ENCODE measurements around the gene EXOC6. TPM values are rescaled to one million over a fixed set of nuclear protein-coding genes. Genes with fewer than 3 reads are reported as not detected.

EXOC6 gene
- total RNA-seq, 2 experiments from 2014 or later: 8.0 to 9.4 TPM

DNA sequence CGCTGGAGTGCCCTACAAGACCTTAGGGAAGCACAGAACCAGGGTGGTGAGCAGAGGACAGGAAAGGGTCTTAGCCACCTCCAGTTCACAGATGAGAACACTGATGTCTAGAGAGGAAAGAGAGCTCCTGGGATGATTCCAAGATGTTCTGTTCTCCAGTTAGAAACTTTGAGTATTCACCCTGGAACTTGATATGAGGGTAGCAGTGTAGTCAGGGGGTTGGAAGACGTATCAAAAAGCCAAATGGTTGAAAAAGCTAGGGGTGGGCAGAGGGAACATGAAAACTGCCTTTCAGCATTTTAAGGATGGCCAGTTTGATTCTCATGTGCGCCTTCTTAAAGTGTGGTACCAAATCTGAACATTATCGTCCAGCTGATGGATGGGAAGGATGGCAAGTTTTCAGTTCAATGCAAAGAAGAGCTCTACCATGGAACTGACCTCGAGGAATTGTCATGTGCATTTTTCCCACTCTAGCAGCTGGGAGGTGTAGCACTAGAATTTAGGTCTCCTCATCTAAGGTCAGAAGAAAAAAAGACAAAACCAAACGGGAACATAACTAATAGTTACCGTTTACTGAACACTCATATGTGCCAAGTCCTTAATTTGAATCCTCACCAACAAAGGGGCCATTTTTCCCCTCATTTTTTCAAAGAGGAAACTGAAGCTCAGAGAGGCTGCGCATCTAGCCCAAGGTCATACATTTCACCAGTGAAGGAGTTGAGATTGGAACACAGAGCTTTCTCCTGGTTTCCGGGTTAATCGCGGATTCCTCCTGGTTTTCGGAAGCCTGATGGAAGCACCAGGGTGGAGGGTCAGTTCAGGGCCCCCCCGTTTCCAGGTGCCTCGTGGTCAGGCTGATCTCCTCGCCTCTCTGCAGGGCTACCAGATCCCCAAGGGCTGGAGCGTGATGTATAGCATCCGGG, 219.4 kb downstream of the EXOC6 start:
- ChIA-PET CTCF (ENCODE audit: unreplicated experiment) (interaction anchor here (0.5 to 0.6 kb wide), 2 partner anchors 672 to 750 kb away, joined by 3 to 4 read pairs; no protein-coding TSS in a partner anchor), POLR2A (no interaction called here)
- no peak for TF ChIP-seq EZH2phosphoT487 (IDR thresholded peaks at IDR 0.05; ENCODE audit: borderline replicate concordance, low read depth, low read length)
- TF ChIP-seq, protein P1, sequence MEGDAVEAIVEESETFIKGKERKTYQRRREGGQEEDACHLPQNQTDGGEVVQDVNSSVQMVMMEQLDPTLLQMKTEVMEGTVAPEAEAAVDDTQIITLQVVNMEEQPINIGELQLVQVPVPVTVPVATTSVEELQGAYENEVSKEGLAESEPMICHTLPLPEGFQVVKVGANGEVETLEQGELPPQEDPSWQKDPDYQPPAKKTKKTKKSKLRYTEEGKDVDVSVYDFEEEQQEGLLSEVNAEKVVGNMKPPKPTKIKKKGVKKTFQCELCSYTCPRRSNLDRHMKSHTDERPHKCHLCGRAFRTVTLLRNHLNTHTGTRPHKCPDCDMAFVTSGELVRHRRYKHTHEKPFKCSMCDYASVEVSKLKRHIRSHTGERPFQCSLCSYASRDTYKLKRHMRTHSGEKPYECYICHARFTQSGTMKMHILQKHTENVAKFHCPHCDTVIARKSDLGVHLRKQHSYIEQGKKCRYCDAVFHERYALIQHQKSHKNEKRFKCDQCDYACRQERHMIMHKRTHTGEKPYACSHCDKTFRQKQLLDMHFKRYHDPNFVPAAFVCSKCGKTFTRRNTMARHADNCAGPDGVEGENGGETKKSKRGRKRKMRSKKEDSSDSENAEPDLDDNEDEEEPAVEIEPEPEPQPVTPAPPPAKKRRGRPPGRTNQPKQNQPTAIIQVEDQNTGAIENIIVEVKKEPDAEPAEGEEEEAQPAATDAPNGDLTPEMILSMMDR (conservative IDR thresholded peaks at IDR 0.05; ENCODE audit: low read length): no peak
- H3K27ac ChIP-seq (ENCODE audit: low read depth, low read length, poor library complexity, severe bottlenecking): no peak overlapping the region
- H4K20me1 ChIP-seq (ENCODE audit: insufficient read depth, low read length): no peaks in the 10 kb centered on the region
- no peaks in the 10 kb centered on the region for H3K4me1 ChIP-seq (ENCODE audit: insufficient read depth, low read length, poor library complexity, severe bottlenecking)
- no peaks in the 10 kb centered on the region for H3K36me3 ChIP-seq (ENCODE audit: insufficient read depth, low read length)
- no peak overlapping the region for H2AFZ ChIP-seq (ENCODE audit: low read length)
- H3K9me2 ChIP-seq (ENCODE audit: insufficient read depth, low read length): no peaks in the 10 kb centered on the region
- no TSS peak for BruUV-seq (replicated peaks)
- no peaks in the 10 kb centered on the region for H3K9me3 ChIP-seq (ENCODE audit: low read length)
- no peak overlapping the region for H3K4me3 ChIP-seq (ENCODE audit: low read depth, low read length, poor library complexity, severe bottlenecking)
- no peaks in the 10 kb centered on the region for H3K79me2 ChIP-seq (ENCODE audit: insufficient read depth, low read depth, low read length)
- H3K4me2 ChIP-seq (ENCODE audit: low read length): no peak overlapping the region
- intact Hi-C loops (cut with micrococcal nuclease; ENCODE audit: unreplicated experiment): no loop called here
- DNase-seq (ENCODE audit: low spot score): no peak

DNA sequence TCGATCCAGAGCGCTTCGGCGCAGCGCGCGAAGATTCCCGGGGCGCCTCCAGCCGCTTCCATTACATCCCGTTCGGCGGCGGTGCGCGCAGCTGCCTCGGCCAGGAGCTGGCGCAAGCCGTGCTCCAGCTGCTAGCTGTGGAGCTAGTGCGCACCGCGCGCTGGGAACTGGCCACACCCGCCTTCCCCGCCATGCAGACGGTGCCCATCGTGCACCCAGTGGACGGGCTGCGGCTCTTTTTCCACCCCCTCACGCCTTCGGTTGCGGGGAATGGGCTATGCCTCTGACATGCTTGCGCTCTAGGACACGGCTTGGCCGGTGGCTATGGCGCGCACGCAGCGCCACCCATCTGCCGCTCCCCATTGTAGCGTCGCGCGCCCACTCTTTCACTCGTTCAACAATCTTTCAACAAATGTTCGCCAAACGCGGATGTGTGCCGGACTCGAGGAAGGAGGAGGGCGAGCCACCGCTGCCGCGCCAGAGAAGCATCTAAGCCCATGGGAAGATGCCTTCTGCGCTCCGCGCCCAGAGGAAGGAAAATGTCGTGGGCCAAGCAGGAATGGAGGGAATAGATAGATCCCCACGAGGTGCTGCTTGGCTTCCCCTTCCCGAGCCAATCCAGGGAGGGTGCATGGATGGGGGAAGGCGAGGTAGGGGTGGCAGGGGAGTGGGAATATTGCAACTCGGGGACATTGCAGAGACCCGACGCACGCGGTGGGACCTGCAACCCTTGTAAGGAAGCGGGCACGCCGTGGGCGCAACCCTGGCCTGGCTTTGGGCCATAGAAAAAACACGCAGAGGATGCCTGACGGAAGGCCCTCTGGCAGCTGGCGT, 220.3 kb downstream of the EXOC6 start:
- Histone ChIP-seq H3K9me2 (ENCODE audit: insufficient read depth, low read length) (no peaks in the 10 kb centered on the region), H4K20me1 (ENCODE audit: insufficient read depth, low read length) (no peaks in the 10 kb centered on the region), H3K27ac (ENCODE audit: low read depth, low read length, poor library complexity, severe bottlenecking) (no peak overlapping the region), H3K4me1 (ENCODE audit: insufficient read depth, low read length, poor library complexity, severe bottlenecking) (no peaks in the 10 kb centered on the region), H3K79me2 (ENCODE audit: insufficient read depth, low read depth, low read length) (no peaks in the 10 kb centered on the region), H3K9me3 (ENCODE audit: low read length) (no peaks in the 10 kb centered on the region), H3K36me3 (ENCODE audit: insufficient read depth, low read length) (no peaks in the 10 kb centered on the region), H3K4me3 (ENCODE audit: low read depth, low read length, poor library complexity, severe bottlenecking) (no peak overlapping the region), H2AFZ (ENCODE audit: low read length) (no peak overlapping the region), H3K4me2 (ENCODE audit: low read length) (no peak overlapping the region)
- no peak for DNase-seq (ENCODE audit: low spot score)
- intact Hi-C loops (cut with micrococcal nuclease; ENCODE audit: unreplicated experiment): no loop called here
- CTCF ChIA-PET (ENCODE audit: unreplicated experiment): no interaction called here
- TF ChIP-seq EZH2phosphoT487 (IDR thresholded peaks at IDR 0.05; ENCODE audit: borderline replicate concordance, low read depth, low read length): no peak
- TF ChIP-seq, protein P1 (conservative IDR thresholded peaks at IDR 0.05; ENCODE audit: low read length): no peak
- BruUV-seq (replicated peaks): no TSS peak
- POLR2A ChIA-PET: interaction anchor here (1.3 kb wide), 1 partner anchor 19 kb away, joined by 3 read pairs; no protein-coding TSS in a partner anchor
